GM19463 (cell line): ENCODE measurements around the gene SOHLH1.

Experiments
- ATAC-seq: cut with Tn5 transposase; IDR thresholded peaks from one replicate; pipeline ENCODE4 v1.9.1; 2021; ENCODE audit warnings: mild to moderate bottlenecking, moderate library complexity; ENCODE audit not compliant: unreplicated experiment

The SOHLH1 gene, protein sequence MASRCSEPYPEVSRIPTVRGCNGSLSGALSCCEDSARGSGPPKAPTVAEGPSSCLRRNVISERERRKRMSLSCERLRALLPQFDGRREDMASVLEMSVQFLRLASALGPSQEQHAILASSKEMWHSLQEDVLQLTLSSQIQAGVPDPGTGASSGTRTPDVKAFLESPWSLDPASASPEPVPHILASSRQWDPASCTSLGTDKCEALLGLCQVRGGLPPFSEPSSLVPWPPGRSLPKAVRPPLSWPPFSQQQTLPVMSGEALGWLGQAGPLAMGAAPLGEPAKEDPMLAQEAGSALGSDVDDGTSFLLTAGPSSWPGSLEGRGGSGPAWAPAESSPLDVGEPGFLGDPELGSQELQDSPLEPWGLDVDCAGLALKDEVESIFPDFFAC

DNA sequence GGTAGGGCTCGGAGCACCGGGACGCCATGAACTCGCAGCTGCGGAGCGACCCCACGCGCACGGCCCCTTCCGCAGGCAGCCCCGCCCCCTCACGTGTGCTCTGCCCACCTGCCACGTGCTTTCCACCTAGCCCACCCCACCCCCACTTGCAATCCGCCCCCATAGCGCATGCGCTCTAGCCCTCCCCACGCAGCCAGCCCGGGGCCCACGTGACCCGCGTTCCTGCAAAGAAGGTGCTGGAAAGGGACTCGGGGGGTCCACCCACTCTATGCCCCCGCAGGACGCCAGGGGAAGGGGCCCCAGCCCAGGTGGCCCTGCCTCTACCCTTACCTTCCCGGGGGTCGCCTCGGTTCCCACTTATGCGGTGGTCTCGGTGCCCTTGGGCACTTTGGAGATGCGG is at the start of gene SOHLH1:
Gene SOHLH1, minus strand, starts transcription at position 42 of the 400 bp plus-strand sequence. Its CDS starts 14 bp downstream, at position 28.
- ATAC-seq: no peak

DNA sequence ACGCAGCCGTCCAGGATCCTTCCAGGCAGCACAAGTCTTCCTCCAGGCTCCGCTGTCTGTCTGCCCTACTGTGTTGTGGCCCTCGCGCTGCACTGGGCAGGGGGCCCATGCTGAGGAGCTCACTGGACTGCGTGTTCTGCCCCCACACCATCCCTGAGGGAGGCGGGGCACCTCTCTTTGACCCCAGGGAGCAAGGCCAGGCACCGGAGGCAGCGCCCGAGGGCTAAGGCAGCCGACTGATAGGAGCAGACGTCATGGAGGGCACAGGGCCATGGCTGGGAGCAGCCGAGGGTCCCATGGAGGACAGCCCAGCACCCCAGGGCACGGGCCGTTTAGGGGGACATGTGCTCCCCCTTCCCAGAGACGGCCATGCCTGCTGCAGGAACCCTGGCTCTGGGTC is 49.4 kb upstream of the SOHLH1 start:
- ATAC-seq: no peak

- no peak for ATAC-seq
Observed at GRCh38 chr9:135747311-135747710, 48.0 kb upstream of the SOHLH1 start.

DNA sequence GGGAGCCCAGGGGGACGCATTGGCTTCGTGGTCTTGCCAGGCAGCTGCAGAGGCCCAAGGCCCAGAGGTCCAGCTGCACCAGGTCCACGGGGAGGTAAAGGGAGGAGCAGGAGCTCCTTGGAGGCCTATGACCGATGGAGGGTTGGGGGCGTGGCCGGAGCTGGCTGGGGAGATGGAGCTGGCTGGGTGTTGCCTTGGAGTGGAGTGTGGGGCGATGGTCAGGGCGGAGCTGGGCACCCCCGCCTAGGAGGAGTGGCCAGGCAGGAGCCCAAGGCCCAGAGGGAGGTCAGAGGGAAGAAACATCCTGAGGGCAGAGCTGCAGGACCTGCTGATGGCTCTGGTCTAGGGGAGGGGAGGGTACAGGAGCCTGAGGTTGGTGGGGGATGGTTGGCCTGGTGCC is 47.3 kb upstream of the SOHLH1 start:
- no peak for ATAC-seq

DNA sequence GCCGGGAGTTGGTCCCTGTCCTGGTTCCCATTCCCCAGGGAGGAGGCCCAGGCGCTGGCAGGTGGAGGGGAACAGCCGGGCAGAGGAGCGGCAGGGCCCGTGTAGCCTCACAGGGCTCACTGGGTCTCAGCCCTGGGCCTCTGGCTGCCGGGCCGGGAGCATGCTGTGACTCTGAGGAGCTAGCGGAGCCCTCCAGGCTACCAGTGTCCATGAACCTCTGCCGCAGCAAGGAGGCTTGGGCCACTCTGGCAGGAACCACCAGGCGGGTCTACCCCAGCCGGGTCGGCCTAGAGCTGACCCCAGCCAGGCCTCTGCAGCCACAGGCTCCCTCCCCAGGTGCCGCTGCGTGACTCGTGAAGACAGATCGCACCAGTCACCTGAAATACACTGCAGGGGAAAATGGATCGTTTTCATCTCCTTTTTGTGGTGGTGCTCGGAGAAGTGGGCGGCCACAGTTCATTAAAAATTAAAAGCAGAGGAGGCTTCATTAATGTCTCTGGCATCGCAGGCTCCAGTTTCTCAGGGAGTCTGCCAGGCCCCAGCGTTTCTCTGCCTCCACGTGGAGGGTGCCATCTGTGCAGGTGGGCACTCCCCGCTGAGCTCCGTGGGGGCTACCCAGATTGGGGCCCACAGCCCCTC is 46.5 kb upstream of the SOHLH1 start:
- ATAC-seq: no peak

DNA sequence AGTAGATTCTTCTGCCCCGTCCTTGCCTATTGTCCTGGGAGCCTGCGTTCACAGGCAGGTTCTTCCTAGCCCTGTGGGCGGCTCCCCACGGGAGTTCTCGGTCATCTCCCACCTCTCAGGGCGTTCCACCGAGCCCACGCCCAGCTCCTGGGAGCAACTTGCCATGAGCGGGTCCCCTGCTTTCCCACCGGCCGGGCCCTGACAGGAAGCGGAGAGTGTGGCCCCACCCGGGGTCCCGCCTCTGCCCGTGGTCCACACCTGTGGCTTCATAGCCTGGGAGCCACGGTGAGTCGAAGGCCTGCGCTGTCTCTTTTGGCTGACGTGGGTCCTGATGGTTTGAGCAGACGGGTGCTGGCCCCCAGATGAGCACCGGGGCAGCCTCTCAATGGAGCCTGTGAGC is 45.9 kb upstream of the SOHLH1 start:
- no peak for ATAC-seq

GRCh38 chr9:135744333-135745070 is 45.2 kb upstream of the SOHLH1 start:
- no peak for ATAC-seq

- no peak for ATAC-seq
Observed at GRCh38 chr9:135743546-135744332, 44.5 kb upstream of the SOHLH1 start.

DNA sequence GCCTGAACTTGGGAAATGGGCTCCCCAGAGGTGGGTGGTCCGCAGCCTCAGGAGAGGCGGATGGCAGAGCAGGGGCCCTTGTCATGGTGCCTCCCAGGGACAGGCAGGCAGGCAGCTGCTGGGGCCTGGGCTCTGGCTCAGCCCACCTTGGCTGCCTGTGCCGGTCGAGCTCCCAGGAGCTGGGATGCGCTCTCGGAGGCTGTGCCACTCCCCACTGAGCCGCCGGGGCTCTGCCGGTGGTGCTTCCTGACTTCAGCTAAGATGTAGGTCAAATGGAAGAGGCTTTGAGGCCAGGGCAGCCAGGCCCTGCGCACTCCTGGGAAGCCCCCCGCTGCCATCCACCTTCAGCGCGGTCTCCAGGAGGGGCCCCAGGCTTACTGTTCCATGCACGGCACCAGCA is 43.7 kb upstream of the SOHLH1 start:
- ATAC-seq: no peak

- ATAC-seq: no peak
Observed at GRCh38 chr9:135741276-135742219, 42.3 kb upstream of the SOHLH1 start.

- no peak for ATAC-seq
Observed at GRCh38 chr9:135739271-135740220, 40.3 kb upstream of the SOHLH1 start.

- ATAC-seq: no peak
Observed at GRCh38 chr9:135737840-135738521, 38.7 kb upstream of the SOHLH1 start.

DNA sequence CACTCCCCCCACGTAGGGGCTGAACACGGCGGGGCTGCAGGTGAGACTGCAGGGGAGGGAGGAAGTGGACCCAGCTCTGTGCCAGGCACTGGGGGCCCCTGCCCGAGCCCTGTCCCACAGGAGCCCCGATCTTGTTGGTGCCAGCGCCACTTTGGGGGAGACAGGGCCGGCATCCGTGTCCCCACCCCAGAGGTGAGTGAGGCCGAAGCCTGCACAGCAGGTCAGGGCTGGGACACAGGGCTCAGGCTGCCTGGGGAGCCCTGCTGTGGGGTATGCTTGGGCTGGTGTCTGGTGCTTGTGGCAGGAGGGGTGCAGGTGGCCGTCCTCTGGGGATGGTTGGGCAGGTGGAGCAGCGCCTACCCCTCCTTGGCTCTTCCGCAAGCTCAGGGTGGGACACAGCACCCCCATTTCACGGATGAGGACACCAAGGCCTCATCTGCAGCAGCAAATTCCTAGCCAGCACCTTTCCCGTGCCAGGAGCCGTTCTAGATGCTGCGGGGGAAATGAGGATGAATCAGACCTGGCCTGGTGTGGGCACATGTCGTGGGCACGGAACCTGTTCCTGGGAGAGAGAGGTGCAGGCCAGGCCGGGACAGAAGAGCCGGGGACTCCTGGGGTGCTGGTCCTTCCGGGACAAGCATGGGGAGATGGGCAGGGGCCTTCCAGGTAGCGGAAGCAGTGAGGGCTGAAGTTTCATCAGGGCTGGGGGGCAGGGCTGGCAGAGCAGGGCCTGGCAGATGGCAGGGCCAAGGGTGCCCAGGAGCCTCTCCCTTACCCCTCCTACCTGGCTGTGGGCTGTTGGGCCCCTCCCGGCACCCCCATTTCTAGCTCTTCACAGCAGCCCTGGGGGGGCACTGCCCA is 37.9 kb upstream of the SOHLH1 start:
- ATAC-seq: no peak

DNA sequence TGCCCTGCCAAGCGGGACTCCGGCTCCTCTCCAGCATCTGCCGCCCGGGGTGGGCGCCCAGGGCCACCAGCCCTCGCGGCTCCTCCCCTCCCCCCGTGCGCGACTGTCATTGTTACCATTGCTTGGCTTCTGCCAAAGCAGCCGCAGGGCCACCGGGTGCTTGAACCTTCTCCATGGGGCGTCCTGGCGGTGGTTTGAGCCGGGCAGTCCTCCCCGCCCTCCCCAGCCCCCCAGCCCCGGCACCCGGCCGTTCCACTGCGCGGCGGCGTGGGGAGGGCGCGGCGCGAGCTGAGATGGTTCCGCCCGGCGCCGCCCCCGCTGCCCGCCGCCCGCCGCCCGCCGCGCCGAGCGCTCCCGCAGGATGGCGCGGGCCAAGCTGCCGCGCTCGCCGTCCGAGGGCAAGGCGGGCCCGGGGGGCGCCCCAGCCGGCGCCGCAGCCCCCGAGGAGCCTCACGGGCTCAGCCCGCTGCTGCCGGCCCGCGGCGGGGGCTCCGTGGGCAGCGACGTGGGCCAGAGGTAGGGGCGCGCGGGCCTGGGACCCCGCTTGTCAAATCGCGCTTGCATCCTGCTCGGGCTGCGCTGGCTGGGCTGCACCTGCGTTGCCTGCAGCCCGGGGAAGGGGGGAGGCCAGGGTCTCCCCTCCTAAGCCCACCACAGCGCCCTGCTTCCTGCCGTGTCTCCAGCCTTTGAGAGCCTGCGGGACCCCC is 37.1 kb upstream of the SOHLH1 start:
- ATAC-seq: no peak

DNA sequence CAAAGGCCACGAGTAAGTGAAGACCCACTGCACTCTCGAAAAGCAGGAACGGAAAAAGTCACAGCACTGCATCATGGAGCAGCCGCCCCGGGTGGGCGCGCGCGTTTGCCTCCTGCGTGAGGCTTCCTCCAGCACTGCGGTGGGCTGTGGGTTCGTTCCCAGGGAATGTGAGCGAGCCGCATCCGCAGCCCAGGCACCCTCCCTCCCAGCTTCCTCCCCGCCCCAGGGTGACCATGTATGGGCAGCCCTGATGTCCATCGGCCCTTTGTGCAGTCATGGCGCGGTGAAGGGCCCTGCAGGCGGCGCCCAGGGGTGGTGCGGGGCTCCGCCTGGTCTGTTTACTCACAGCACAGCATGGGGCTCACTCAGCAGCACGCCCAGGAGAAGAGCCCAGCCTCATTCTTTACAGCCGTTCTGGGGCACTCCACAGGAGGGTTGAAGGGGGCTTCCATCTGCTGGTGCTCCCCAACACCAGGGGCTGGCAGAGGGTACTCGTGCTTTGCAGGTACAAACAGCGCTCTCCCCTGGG is 35.4 kb upstream of the SOHLH1 start:
- ATAC-seq: no peak

- ATAC-seq: no peak
Observed at GRCh38 chr9:135732569-135733257, 33.4 kb upstream of the SOHLH1 start.
